SU-DHL-6 (cell line): ENCODE data around the gene GNPNAT1.
"Not testable (repeated sequence)": the region's sequence is repeated elsewhere in the genome, so short reads cannot be mapped to it uniquely, and the experiment has no call there.

Experiments
- CTCF ChIP-seq: fragments of 200-600 bp; sonication (generic); IDR thresholded peaks from one replicate; pipeline ENCODE4 v1.5.1; 2017; ENCODE audit warnings: antibody characterized with exemption, mild to moderate bottlenecking, low read length, moderate library complexity; ENCODE audit not compliant: insufficient read depth, poor library complexity, severe bottlenecking
- EZH2phosphoT487 ChIP-seq: fragments of 200-600 bp; sonication (generic), shearing (Covaris generic); conservative IDR thresholded peaks from 2 replicates; pipeline ENCODE4 v1.6.1; 2018; ENCODE audit warnings: mild to moderate bottlenecking, antibody characterized with exemption, low read length, moderate library complexity, mixed read lengths

GRCh38 chr14:52727509-52727908 lies 63.9 kb downstream of the GNPNAT1 start:
- not testable (repeated sequence) for TF ChIP-seq CTCF, EZH2phosphoT487
